ENCODE measurements around the gene USP20.

Gene USP20

GRCh38 chr9:129914051-129914450 is 78.8 kb downstream of the USP20 start:
- TF ChIP-seq PPARA (CRISPR knock-in tag; IDR thresholded peaks at IDR 0.05; ENCODE audit: borderline replicate concordance) (no peak), BACH2 (CRISPR knock-in tag; IDR thresholded peaks at IDR 0.05; ENCODE audit: borderline replicate concordance) (no peak), ZFP30 (CRISPR knock-in tag; IDR thresholded peaks at IDR 0.05) (no peak), ZNF8 (CRISPR knock-in tag; IDR thresholded peaks at IDR 0.05) (no peak), ARNTL (CRISPR knock-in tag; IDR thresholded peaks at IDR 0.05; ENCODE audit: borderline replicate concordance, low read depth) (no peak), SNAI2 (CRISPR knock-in tag; IDR thresholded peaks at IDR 0.05) (no peak), ISL1 (CRISPR knock-in tag; IDR thresholded peaks at IDR 0.05) (no peak), GLIS3 (CRISPR knock-in tag; IDR thresholded peaks at IDR 0.05) (no peak), CREB5 (CRISPR knock-in tag; IDR thresholded peaks at IDR 0.05; ENCODE audit: low read depth) (no peak), ZC3H10 (CRISPR knock-in tag; IDR thresholded peaks at IDR 0.05) (no peak), OSR1 (CRISPR knock-in tag; IDR thresholded peaks at IDR 0.05) (no peak), TCF4 (CRISPR knock-in tag; IDR thresholded peaks at IDR 0.05; ENCODE audit: borderline replicate concordance) (no peak), RARB (CRISPR knock-in tag; IDR thresholded peaks at IDR 0.05) (no peak), PATZ1 (CRISPR knock-in tag; IDR thresholded peaks at IDR 0.05; ENCODE audit: borderline replicate concordance) (no peak)
- TF ChIP-seq, protein P1, sequence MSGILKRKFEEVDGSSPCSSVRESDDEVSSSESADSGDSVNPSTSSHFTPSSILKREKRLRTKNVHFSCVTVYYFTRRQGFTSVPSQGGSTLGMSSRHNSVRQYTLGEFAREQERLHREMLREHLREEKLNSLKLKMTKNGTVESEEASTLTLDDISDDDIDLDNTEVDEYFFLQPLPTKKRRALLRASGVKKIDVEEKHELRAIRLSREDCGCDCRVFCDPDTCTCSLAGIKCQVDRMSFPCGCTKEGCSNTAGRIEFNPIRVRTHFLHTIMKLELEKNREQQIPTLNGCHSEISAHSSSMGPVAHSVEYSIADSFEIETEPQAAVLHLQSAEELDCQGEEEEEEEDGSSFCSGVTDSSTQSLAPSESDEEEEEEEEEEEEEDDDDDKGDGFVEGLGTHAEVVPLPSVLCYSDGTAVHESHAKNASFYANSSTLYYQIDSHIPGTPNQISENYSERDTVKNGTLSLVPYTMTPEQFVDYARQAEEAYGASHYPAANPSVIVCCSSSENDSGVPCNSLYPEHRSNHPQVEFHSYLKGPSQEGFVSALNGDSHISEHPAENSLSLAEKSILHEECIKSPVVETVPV (CRISPR knock-in tag; IDR thresholded peaks at IDR 0.05): no peak
- TF ChIP-seq, protein P2, sequence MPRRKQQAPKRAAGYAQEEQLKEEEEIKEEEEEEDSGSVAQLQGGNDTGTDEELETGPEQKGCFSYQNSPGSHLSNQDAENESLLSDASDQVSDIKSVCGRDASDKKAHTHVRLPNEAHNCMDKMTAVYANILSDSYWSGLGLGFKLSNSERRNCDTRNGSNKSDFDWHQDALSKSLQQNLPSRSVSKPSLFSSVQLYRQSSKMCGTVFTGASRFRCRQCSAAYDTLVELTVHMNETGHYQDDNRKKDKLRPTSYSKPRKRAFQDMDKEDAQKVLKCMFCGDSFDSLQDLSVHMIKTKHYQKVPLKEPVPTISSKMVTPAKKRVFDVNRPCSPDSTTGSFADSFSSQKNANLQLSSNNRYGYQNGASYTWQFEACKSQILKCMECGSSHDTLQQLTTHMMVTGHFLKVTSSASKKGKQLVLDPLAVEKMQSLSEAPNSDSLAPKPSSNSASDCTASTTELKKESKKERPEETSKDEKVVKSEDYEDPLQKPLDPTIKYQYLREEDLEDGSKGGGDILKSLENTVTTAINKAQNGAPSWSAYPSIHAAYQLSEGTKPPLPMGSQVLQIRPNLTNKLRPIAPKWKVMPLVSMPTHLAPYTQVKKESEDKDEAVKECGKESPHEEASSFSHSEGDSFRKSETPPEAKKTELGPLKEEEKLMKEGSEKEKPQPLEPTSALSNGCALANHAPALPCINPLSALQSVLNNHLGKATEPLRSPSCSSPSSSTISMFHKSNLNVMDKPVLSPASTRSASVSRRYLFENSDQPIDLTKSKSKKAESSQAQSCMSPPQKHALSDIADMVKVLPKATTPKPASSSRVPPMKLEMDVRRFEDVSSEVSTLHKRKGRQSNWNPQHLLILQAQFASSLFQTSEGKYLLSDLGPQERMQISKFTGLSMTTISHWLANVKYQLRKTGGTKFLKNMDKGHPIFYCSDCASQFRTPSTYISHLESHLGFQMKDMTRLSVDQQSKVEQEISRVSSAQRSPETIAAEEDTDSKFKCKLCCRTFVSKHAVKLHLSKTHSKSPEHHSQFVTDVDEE (CRISPR knock-in tag; IDR thresholded peaks at IDR 0.05): no peak
- TF ChIP-seq, protein P3, sequence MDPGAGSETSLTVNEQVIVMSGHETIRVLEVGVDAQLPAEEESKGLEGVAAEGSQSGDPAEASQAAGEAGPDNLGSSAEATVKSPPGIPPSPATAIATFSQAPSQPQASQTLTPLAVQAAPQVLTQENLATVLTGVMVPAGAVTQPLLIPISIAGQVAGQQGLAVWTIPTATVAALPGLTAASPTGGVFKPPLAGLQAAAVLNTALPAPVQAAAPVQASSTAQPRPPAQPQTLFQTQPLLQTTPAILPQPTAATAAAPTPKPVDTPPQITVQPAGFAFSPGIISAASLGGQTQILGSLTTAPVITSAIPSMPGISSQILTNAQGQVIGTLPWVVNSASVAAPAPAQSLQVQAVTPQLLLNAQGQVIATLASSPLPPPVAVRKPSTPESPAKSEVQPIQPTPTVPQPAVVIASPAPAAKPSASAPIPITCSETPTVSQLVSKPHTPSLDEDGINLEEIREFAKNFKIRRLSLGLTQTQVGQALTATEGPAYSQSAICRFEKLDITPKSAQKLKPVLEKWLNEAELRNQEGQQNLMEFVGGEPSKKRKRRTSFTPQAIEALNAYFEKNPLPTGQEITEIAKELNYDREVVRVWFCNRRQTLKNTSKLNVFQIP (CRISPR knock-in tag; IDR thresholded peaks at IDR 0.05; ENCODE audit: borderline replicate concordance, low read depth): no peak

GRCh38 chr9:129916707-129917106 is 81.4 kb downstream of the USP20 start:
- no peak for ATAC-seq
- no peak for TF ChIP-seq CSDC2 (CRISPR knock-in tag; IDR thresholded peaks at IDR 0.05)
- no peak for TF ChIP-seq ARNTL (CRISPR knock-in tag; IDR thresholded peaks at IDR 0.05; ENCODE audit: borderline replicate concordance, low read depth)
- TF ChIP-seq, protein P2 (CRISPR knock-in tag; IDR thresholded peaks at IDR 0.05): no peak
- TF ChIP-seq ISL1 (CRISPR knock-in tag; IDR thresholded peaks at IDR 0.05): no peak
- TF ChIP-seq PATZ1 (CRISPR knock-in tag; IDR thresholded peaks at IDR 0.05; ENCODE audit: borderline replicate concordance): no peak
- TF ChIP-seq TOX (CRISPR knock-in tag; IDR thresholded peaks at IDR 0.05; ENCODE audit: borderline replicate concordance): no peak
- TF ChIP-seq SNAI2 (CRISPR knock-in tag; IDR thresholded peaks at IDR 0.05): no peak
- TF ChIP-seq ZFP3 (CRISPR knock-in tag; IDR thresholded peaks at IDR 0.05): no peak
- no peak for TF ChIP-seq ZC3H10 (CRISPR knock-in tag; IDR thresholded peaks at IDR 0.05)
- TF ChIP-seq ZNF565 (CRISPR knock-in tag; conservative IDR thresholded peaks at IDR 0.05; ENCODE audit: low read depth): no peak
- no peak for TF ChIP-seq OSR1 (CRISPR knock-in tag; IDR thresholded peaks at IDR 0.05)
- no peak for TF ChIP-seq RARB (CRISPR knock-in tag; IDR thresholded peaks at IDR 0.05)
- TF ChIP-seq, protein P1 (CRISPR knock-in tag; IDR thresholded peaks at IDR 0.05): no peak
- no peak for TF ChIP-seq BACH2 (CRISPR knock-in tag; IDR thresholded peaks at IDR 0.05; ENCODE audit: borderline replicate concordance)
- no peak for TF ChIP-seq ZNF70 (CRISPR knock-in tag; IDR thresholded peaks at IDR 0.05)

More at GRCh38 chr9:129914051-129914450, 78.8 kb downstream of the USP20 start:
- ATAC-seq: no peak
